HG02759 (cell line): Measurements from ENCODE around the gene LEAP2.

Experiments
- ATAC-seq: cut with Tn5 transposase; IDR thresholded peaks from one replicate; pipeline ENCODE4 v1.9.1; 2021; ENCODE audit warnings: mild to moderate bottlenecking, moderate library complexity; ENCODE audit not compliant: unreplicated experiment

Gene LEAP2

GRCh38 chr5:132876020-132876759 lies 2.7 kb downstream of the LEAP2 start:
- ATAC-seq, result no peak

DNA sequence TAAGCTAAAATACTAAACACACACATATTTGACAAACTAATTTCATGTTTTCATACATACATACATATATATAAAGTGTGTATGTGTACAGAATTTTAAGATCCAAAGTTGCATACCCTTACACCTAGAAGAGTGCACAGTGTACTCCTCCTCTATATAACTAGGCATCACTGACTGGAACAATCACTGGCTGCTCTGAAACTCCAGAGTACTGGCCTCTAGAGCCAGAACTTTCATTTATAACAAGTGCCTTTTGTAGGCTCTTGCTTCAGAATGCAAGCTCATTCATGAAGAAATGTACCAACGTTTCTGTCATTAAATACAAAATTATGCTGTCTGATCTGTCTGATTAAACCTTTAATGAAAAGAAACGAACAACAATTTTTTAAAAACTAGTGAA lies 4.0 kb downstream of the LEAP2 start:
- ATAC-seq, result no peak

- no peak for ATAC-seq
Observed at GRCh38 chr5:132877938-132878337, 4.5 kb downstream of the LEAP2 start.

DNA sequence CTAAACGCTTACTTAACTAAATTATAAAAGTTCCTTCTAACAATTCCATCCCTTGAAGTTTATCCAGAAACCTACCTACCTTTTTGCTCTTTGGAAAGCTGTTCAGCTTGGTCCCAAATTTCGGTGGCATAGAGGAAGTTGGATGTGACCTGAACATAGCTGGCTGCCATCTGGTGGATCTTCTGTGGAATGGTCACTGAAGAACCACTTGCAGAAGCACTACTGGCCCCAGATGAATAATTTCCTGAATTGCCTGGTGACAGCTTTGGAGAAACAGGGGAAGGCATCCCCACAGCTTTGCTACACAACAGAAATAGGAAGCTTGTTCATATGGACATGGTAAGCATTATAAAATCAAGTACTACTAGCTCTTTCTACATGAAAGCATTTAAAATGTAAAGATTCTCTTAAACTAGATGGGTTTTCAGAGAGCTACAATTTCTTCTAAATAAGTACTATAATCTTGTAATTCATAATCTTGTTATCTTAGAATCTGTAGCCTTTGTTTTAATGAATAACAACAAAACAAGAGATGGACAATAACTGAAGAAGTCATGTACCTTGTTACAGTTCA lies 9.9 kb downstream of the LEAP2 start:
- peak; percentile 59 for ATAC-seq

DNA sequence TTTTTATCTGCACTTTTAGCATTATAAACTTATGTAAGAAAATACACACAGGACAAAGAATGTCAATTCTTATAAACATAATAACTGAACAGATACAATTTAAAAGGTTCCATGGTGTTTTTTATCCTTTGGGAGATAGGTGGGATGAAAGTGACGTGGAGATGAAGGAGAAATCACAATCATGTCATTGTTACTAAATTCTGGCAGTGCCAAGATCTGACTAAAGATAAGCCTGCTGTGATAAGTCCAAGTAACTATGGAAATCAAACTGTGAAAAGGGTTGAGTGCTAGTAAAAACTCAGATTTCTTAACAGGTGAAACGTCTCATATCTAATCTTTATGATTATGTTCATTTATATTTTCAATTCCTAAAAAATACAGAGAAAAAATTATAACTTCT lies 11.1 kb downstream of the LEAP2 start:
- no peak for ATAC-seq

DNA sequence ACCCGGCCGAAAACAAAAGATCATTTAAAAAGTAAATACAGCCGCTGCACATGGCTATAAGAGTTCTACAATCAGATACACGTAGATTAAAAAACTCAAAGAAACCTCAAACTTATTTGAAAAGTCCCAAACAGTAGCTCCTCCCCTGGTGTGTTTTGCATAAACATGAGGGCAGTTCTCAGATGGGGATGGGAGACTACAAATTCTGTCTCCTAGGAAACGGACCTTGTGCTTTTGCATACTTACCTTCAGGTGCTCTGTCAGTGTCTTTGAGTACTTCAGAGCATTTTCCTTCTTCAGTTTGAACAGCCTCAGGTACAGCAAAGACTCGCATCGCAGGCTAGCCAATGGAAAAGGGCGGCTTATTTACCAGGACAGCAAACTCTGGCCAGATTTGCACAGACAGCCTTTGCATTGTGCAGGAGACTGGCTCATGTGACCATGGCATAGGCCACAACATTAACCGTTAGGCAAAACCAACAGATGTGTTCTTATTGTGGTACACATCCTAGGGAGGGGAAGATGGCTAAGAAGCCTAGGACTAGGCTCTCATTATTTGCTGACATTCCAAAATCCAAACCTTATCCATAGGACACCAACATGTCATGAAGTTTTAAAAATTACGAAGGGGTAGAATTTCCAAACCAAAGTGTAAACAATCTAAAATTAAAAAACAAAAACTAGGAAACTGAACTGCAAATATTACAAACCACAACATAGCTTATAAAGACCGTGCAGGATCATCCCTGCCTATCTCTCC lies 12.8 kb downstream of the LEAP2 start:
- ATAC-seq, result no peak

- ATAC-seq, result no peak
Observed at GRCh38 chr5:132887283-132887682, 13.8 kb downstream of the LEAP2 start.

GRCh38 chr5:132889501-132889900 lies 16.0 kb downstream of the LEAP2 start:
- ATAC-seq, result no peak

DNA sequence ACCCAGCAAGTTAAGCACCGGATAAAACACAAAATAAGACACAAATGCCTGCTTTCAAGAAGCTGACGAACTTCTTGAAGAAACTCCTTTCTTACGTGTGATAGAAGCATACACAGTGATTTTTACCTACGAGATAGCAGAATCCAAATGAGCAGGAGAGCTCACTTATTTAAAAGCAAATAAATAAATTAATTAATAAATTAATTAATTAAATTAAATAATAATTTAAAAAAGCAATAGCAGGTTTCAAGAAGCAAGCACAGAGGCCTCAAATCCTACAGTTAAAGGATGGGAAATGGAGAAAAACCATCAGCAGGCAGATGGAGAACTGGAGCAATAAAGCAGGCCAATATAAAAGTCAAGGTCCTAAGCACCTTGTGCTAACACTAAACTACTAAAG lies 17.3 kb downstream of the LEAP2 start:
- ATAC-seq, result no peak

- ATAC-seq, result no peak
Observed at GRCh38 chr5:132895719-132896305, 22.3 kb downstream of the LEAP2 start.

- no peak for ATAC-seq
Observed at GRCh38 chr5:132896685-132897084, 23.2 kb downstream of the LEAP2 start.

DNA sequence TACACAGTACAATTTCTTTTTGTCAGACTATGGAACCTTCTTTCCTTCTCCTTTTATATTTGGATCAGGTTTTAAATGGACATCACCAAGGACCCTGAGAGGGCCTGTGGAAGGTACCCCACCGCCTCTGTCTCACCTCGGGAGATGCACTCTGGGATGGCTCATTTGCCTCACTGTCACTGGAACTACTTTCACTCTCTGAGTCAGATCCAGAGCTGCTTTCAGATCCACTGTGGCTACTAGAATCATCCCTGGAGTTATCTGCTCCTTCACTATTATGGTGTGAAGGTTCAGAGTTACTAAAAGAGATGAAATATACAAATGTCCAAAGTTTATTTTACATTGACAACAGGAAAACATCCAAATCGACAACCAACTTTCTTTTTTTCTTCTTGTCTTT lies 24.6 kb downstream of the LEAP2 start:
- ATAC-seq, result no peak

DNA sequence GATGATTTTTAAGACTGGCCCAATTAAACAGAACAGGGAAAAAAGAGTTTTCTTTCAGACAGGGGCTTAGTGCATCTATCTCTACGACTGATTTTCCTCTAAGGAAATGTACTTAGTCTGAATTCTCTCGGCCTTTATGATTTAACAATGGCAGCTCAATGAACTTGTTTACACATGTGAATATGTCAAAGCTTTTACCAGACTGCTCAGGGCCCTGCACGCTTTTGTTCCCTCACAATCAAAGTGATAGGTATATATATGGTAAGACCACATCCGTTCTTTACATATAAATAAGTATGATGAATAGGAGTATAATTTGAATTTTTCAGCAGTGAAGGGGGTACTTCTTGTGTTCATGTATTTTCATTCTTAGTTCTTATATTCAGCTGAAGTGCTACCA lies 27.6 kb downstream of the LEAP2 start:
- ATAC-seq, result no peak

DNA sequence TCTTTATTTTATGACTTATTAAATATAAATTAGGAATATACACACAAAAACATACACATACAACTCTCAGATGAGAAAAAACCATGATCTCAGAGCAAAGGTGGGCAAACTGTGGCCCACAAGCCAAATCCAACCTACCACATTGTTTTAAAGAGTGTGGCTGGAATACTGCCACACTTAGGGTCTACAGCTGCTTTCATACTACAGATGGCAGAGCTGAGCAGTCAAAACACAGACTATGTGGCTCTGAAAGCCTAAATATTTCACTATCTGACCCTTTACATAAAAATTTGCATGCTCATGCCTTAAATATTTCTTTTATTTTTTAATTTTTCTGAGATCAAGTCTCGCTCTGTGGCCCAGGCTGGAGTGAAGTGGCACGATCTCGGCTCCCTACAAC lies 28.3 kb downstream of the LEAP2 start:
- ATAC-seq, result no peak

DNA sequence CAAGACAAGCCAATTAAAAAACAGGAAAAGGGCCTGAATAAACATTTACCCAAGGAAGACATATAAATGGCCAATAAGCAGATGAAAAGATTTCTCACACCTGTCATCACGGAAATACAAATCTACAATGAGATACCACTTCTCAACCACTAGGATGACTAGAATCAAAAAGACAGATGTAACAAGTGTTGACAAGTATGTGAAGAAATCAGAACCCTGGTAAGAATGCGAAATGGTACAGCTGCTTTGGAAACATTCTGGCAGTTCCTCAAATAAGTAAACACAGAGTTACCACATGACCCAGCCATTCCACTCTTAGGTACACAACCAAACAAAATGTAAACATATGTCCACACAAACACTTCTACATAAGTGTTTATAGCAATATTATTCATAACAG lies 32.5 kb downstream of the LEAP2 start:
- ATAC-seq, result no peak

DNA sequence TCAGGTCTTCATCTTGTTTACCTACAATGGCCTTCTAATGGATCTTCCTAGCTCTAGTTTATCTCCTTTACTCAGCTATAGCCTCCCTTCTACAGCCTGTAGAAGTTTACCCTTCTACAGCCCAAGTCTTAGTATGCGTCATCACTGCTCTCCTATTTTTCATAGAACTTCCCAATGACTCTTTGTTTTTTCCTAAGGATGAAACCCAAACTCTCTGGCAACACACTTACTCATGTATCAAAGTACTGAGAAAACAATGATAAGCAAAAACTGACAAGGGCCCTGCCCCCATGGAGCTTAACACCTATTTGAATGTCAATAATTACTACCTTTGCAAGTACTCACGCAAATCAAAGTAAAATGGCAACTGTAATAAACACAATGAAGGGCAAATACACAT lies 33.7 kb downstream of the LEAP2 start:
- ATAC-seq, result no peak

- ATAC-seq, result no peak
Observed at GRCh38 chr5:132909702-132910101, 36.2 kb downstream of the LEAP2 start.

- no peak for ATAC-seq
Observed at GRCh38 chr5:132915681-132916080, 42.2 kb downstream of the LEAP2 start.

DNA sequence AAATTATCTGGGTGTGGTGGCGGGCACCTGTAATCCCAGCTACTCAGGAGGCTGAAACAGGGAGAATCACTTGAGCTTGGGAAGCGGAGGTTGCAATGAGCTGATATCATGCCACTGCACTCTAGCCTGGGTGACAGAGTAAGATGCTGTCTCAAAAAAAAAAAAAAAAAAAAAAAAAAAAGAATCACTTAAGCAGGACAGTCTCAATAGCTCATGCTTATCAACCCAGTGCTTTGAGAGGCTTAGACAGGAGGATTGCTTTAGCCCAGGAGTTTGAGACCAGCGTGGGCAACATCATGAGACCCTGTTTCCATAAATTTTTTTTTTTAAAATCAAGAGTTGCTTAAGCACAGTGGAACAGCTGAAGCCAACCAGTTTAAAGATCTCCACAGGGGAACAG lies 42.6 kb downstream of the LEAP2 start:
- ATAC-seq, result no peak
